ENCODE measurements around the gene SPNS2. TPM values are rescaled to one million over a fixed set of nuclear protein-coding genes. Genes with fewer than 3 reads are reported as not detected.

SPNS2 gene
- polyA plus RNA-seq, 3 donors = 0.23 to 0.33 TPM; not detected in 1

DNA sequence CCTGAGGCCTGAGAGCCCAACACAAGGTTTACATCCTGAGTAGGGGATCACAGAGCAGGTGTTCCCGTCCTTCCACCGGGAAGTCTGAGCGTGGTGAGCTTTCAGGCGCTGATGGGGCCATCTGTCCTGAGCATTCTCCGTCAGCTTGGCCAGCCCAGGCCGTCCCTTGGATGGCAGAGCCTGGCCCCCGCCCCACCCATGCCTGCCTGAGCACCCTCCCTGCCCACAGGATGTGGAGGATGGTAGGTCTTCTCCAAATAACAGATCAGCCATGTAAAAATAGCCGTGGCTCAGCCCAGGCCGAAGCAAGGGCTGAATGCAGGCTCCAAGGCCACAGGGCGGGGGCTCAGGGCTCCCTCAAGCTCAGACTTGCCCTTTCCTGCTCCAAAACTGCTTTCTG, 20.2 kb downstream of the SPNS2 start:
- Mint-ChIP-seq H3K4me3 (peak overlapping the region in 1 of 2 donors; percentile 67), H3K27me3 (ENCODE audit: low read depth in 3 of 3) (peaks cover 1 to 4% (median 2%) of the 10 kb centered on the region in 3 donors), H3K9me3 (peaks cover 0 to 3% (median 0%) of the 10 kb centered on the region in 7 donors), H3K36me3 (no peaks in the 10 kb centered on the region), H3K4me1 (peaks cover 12% of the 10 kb centered on the region), H3K27ac (no peak overlapping the region)
- Histone ChIP-seq H3K4me3 (replicated peaks in 1 of 3; ENCODE audit: low read depth in 2 of 3, low read length in 3 of 3) (no peak overlapping the region), H3K9ac (ENCODE audit: insufficient read depth, low read length, poor library complexity, severe bottlenecking) (peak overlapping the region; percentile 5), H2AFZ (ENCODE audit: insufficient read depth, low read depth, low read length, poor library complexity, severe bottlenecking) (peak overlapping the region; percentile 57), H3K27me3 (ENCODE audit: control insufficient read depth in 2 of 2, insufficient read depth in 2 of 2, low read length in 2 of 2) (no peaks in the 10 kb centered on the region), H3K36me3 (replicated peaks in 1 of 2; ENCODE audit: control insufficient read depth in 1 of 2, insufficient read depth in 2 of 2, low read length in 2 of 2) (no peaks in the 10 kb centered on the region), H3K27ac (ENCODE audit: low read depth in 1 of 2, low read length in 2 of 2) (no peak overlapping the region), H3K4me1 (ENCODE audit: control insufficient read depth in 1 of 2, insufficient read depth in 2 of 2, low read length in 2 of 2) (peaks cover 7% of the 10 kb centered on the region in 2 donors), H3K4me2 (replicated peaks; ENCODE audit: extremely low read depth, low read length, poor library complexity, severe bottlenecking) (no peak overlapping the region), H4K20me1 (ENCODE audit: insufficient read depth, low read length) (no peaks in the 10 kb centered on the region), H3K79me2 (ENCODE audit: insufficient read depth, low read length) (no peaks in the 10 kb centered on the region), H3K9me3 (replicated peaks in 1 of 2; ENCODE audit: control insufficient read depth in 1 of 2, insufficient read depth in 1 of 2, low read length in 2 of 2) (no peaks in the 10 kb centered on the region)
- 78% methylated on average over 7 of the region's 10 CpGs for WGBS (ENCODE audit: insufficient coverage)
- intact Hi-C loops (cut with micrococcal nuclease) = no loop called here
- no peak for DNase-seq
- TF ChIP-seq CTCF (IDR thresholded peaks at IDR 0.05) = no peak

DNA sequence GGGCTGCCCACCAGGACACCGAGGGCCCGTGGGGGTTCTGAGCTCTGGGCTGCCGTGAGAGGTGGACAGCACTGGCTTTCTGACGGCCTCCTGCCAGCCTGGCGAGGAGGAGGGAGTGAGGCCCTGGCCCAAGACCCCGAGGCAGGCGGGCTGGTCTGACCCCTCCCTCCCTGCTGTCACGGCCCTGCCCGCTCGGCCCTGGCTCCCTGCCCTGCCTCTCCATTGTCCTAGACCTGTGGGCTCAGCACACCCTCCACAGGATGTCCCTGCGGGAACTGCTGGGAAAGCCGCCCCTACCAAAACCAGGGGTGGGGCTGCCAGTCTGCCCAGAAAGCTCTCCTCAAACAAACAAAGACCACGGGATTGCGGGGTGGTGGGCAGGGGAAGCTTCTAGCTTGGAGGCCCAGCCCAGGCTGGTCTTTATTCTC, 20.7 kb downstream of the SPNS2 start:
- Histone ChIP-seq H3K27ac (ENCODE audit: low read depth in 1 of 2, low read length in 2 of 2) (no peak overlapping the region), H3K4me1 (ENCODE audit: control insufficient read depth in 1 of 2, insufficient read depth in 2 of 2, low read length in 2 of 2) (peaks cover 7% of the 10 kb centered on the region in 2 donors)
- H3K4me3 Mint-ChIP-seq = no peak overlapping the region

More for the DNA sequence above, 20.7 kb downstream of the SPNS2 start:
- no peak overlapping the region for H3K27ac Mint-ChIP-seq
- Histone ChIP-seq H2AFZ (ENCODE audit: insufficient read depth, low read depth, low read length, poor library complexity, severe bottlenecking) (no peak overlapping the region), H3K27me3 (ENCODE audit: control insufficient read depth in 2 of 2, insufficient read depth in 2 of 2, low read length in 2 of 2) (no peaks in the 10 kb centered on the region), H3K79me2 (ENCODE audit: insufficient read depth, low read length) (no peaks in the 10 kb centered on the region), H3K36me3 (replicated peaks in 1 of 2; ENCODE audit: control insufficient read depth in 1 of 2, insufficient read depth in 2 of 2, low read length in 2 of 2) (no peaks in the 10 kb centered on the region), H4K20me1 (ENCODE audit: insufficient read depth, low read length) (no peaks in the 10 kb centered on the region), H3K4me2 (replicated peaks; ENCODE audit: extremely low read depth, low read length, poor library complexity, severe bottlenecking) (no peak overlapping the region), H3K9me3 (replicated peaks in 1 of 2; ENCODE audit: control insufficient read depth in 1 of 2, insufficient read depth in 1 of 2, low read length in 2 of 2) (no peaks in the 10 kb centered on the region), H3K4me3 (replicated peaks in 1 of 3; ENCODE audit: low read depth in 2 of 3, low read length in 3 of 3) (no peak overlapping the region), H3K9ac (ENCODE audit: insufficient read depth, low read length, poor library complexity, severe bottlenecking) (peak overlapping the region; percentile 5)
- intact Hi-C loops (cut with micrococcal nuclease) = no loop called here
- no peak for TF ChIP-seq CTCF (IDR thresholded peaks at IDR 0.05)
- DNase-seq = no peak
- peaks cover 12% of the 10 kb centered on the region for H3K4me1 Mint-ChIP-seq
- WGBS (ENCODE audit: insufficient coverage) = 98% methylated on average over 11 of the region's 14 CpGs
- H3K27me3 Mint-ChIP-seq (ENCODE audit: low read depth in 3 of 3) = peaks cover 1 to 4% (median 2%) of the 10 kb centered on the region in 3 donors
- no peaks in the 10 kb centered on the region for H3K36me3 Mint-ChIP-seq
- H3K9me3 Mint-ChIP-seq = peaks cover 0 to 3% (median 0%) of the 10 kb centered on the region in 7 donors
